CD14-positive monocyte (primary cell): ENCODE data around the gene FLII. TPM values are rescaled to one million over a fixed set of nuclear protein-coding genes. Genes with fewer than 3 reads are reported as not detected.

Experiments used
- DNase-seq, 3 donors: peaks; one replicate each; pipeline ENCODE4 v3.0.0-alpha.2; 2011 to 2022
- H2AFZ ChIP-seq: 2 replicates; pipeline ENCODE4 v1.6.0; 2012; ENCODE audit warnings: mild to moderate bottlenecking, low read depth, low read length, inconsistent platforms; ENCODE audit not compliant: insufficient read depth, poor library complexity, severe bottlenecking
- H3K27ac ChIP-seq, 2 donors: 1 replicate in 1 of 2; 2 replicates in 1 of 2; pipeline ENCODE4 v1.5.1; 2012 to 2013; ENCODE audit warnings: low read length in 2 of 2, control low read depth in 1 of 2, inconsistent platforms in 1 of 2, low read depth in 1 of 2, mild to moderate bottlenecking in 1 of 2
- H3K27me3 ChIP-seq, 2 donors: one replicate each; pipeline versions ENCODE4 v1.6.0 to v1.6.1; 2011 to 2013; ENCODE audit warnings: low read length in 2 of 2; ENCODE audit not compliant: control insufficient read depth in 2 of 2, insufficient read depth in 2 of 2
- H3K36me3 ChIP-seq, 2 donors: replicated peaks in 1 of 2; 1 replicate in 1 of 2; 2 replicates in 1 of 2; pipeline versions ENCODE4 v1.5.1 to v1.6.1; 2012 to 2013; ENCODE audit warnings: low read length in 2 of 2, control low read depth in 1 of 2, inconsistent platforms in 1 of 2, mild to moderate bottlenecking in 1 of 2; ENCODE audit not compliant: insufficient read depth in 2 of 2, control insufficient read depth in 1 of 2
- H3K4me1 ChIP-seq, 2 donors: 1 replicate in 1 of 2; 2 replicates in 1 of 2; pipeline versions ENCODE4 v1.5.1 to v1.6.1; 2012 to 2013; ENCODE audit warnings: low read length in 2 of 2, control low read depth in 1 of 2, inconsistent platforms in 1 of 2, mild to moderate bottlenecking in 1 of 2, moderate library complexity in 1 of 2; ENCODE audit not compliant: insufficient read depth in 2 of 2, control insufficient read depth in 1 of 2
- H3K4me2 ChIP-seq: replicated peaks from 2 replicates; pipeline ENCODE3; 2012; ENCODE audit warnings: low read length, moderate library complexity, mild to moderate bottlenecking; ENCODE audit not compliant: poor library complexity, severe bottlenecking; ENCODE audit errors: extremely low read depth
- H3K4me3 ChIP-seq, 3 experiments: fragments of 200-600 bp in 1 of 3; sonication (generic) in 1 of 3; replicated peaks in 1 of 3; 1 replicate in 2 of 3; 2 replicates in 1 of 3; pipeline ENCODE4 v1.5.1; 2011 to 2013; ENCODE audit warnings: low read length in 3 of 3, mild to moderate bottlenecking in 3 of 3, control low read depth in 2 of 3, low read depth in 2 of 3, inconsistent platforms in 1 of 3, moderate library complexity in 1 of 3
- H3K79me2 ChIP-seq: 2 replicates; pipeline ENCODE4 v1.6.0; 2012; ENCODE audit warnings: mild to moderate bottlenecking, control low read depth, inconsistent platforms, low read length, moderate library complexity; ENCODE audit not compliant: insufficient read depth
- H3K9ac ChIP-seq: 2 replicates; pipeline ENCODE4 v1.6.0; 2017; ENCODE audit warnings: low read length, mild to moderate bottlenecking; ENCODE audit not compliant: insufficient read depth, poor library complexity, severe bottlenecking
- H3K9me3 ChIP-seq, 2 donors: replicated peaks in 1 of 2; 1 replicate in 1 of 2; 2 replicates in 1 of 2; pipeline versions ENCODE4 v1.5.1 to v1.6.1; 2012 to 2013; ENCODE audit warnings: low read length in 2 of 2, control low read depth in 1 of 2; ENCODE audit not compliant: control insufficient read depth in 1 of 2, insufficient read depth in 1 of 2
- H4K20me1 ChIP-seq: 2 replicates; pipeline ENCODE4 v1.6.0; 2012; ENCODE audit warnings: mild to moderate bottlenecking, low read length, control low read depth, moderate library complexity; ENCODE audit not compliant: insufficient read depth
- H3K27ac Mint-ChIP-seq, 7 donors: one replicate each; pipeline ENCODE4 v1.8.0; 2020; ENCODE audit warnings: mild to moderate bottlenecking in 7 of 7, mixed read lengths in 7 of 7, moderate library complexity in 6 of 7, inconsistent platforms in 2 of 7
- H3K27me3 Mint-ChIP-seq, 3 donors: one replicate each; pipeline ENCODE4 v1.8.0; 2021 to 2022; ENCODE audit warnings: low read depth in 3 of 3, mild to moderate bottlenecking in 3 of 3, mixed read lengths in 3 of 3, moderate library complexity in 3 of 3, inconsistent platforms in 1 of 3
- H3K36me3 Mint-ChIP-seq, 2 donors: one replicate each; pipeline ENCODE4 v1.8.0; 2020; ENCODE audit warnings: mixed read lengths in 2 of 2, inconsistent platforms in 1 of 2, mild to moderate bottlenecking in 1 of 2
- H3K4me1 Mint-ChIP-seq: one replicate; pipeline ENCODE4 v1.8.0; 2020; ENCODE audit warnings: mild to moderate bottlenecking, mixed read lengths
- H3K4me3 Mint-ChIP-seq, 2 donors: one replicate each; pipeline ENCODE4 v1.8.0; 2020; ENCODE audit warnings: mild to moderate bottlenecking in 2 of 2, mixed read lengths in 2 of 2, moderate library complexity in 1 of 2
- H3K9me3 Mint-ChIP-seq, 7 donors: one replicate each; pipeline ENCODE4 v1.8.0; 2020 to 2022; ENCODE audit warnings: mixed read lengths in 7 of 7, mild to moderate bottlenecking in 6 of 7, moderate library complexity in 6 of 7, inconsistent platforms in 2 of 7
- CTCF ChIP-seq: fragments of 200-600 bp; IDR thresholded peaks from one replicate; pipeline ENCODE4 v1.8.0; 2022; ENCODE audit warnings: antibody characterized with exemption, mild to moderate bottlenecking
- WGBS: methylation state at CpG from one replicate; pipeline ENCODE4 v1.1.5; 2013; ENCODE audit warnings: missing lambda C conversion rate; ENCODE audit not compliant: insufficient coverage; 5-methylcytosine and 5-hydroxymethylcytosine counted together
- intact Hi-C, 2 donors: fragments of 100-400 bp; cut with micrococcal nuclease; formaldehyde crosslinking; loops; one replicate each; pipeline versions ENCODE4 v1.15.0 to v1.15.1; 2023
- polyA plus RNA-seq, 3 donors: library from polyadenylated mRNA; depleted of rRNA in 1 of 3; unstranded in 2 of 3; stranded (reverse) in 1 of 3; fragments of 300-500 nt in 2 of 3; fragments of >200 nt in 1 of 3; fragmentation: Illumina TruSeq in 2 of 3; gene quantifications; 1 replicate in 2 of 3; 2 replicates in 1 of 3; pipeline ENCODE4 v1.2.3, GENCODE V29; 2012 to 2021

The FLII gene
- polyA plus RNA-seq, 3 donors, result 145 to 724 (median 227) TPM

GRCh38 chr17:18262111-18262510 is 3.6 kb upstream of the FLII start:
- Histone ChIP-seq H3K27ac (no peak overlapping the region), H3K79me2 (peaks cover 23% of the 10 kb centered on the region), H3K9ac (no peak overlapping the region), H3K9me3 (no peaks in the 10 kb centered on the region), H2AFZ (no peak overlapping the region), H3K27me3 (no peaks in the 10 kb centered on the region), H3K36me3 (peaks cover 12 to 26% of the 10 kb centered on the region in 2 donors), H3K4me1 (peaks cover 35 to 46% of the 10 kb centered on the region in 2 donors), H4K20me1 (peaks cover 11% of the 10 kb centered on the region), H3K4me2 (no peak overlapping the region), H3K4me3 (no peak overlapping the region)
- WGBS, result 93% methylated on average over 2 of the region's 2 CpGs
- Mint-ChIP-seq H3K4me1 (peaks cover 35% of the 10 kb centered on the region), H3K4me3 (no peak overlapping the region), H3K9me3 (no peaks in the 10 kb centered on the region), H3K27me3 (peaks cover 0 to 2% (median 1%) of the 10 kb centered on the region in 3 donors), H3K27ac (peak overlapping the region in 1 of 7 donors; percentile 77), H3K36me3 (peaks cover 8 to 21% of the 10 kb centered on the region in 2 donors)
- TF ChIP-seq CTCF, result no peak
- DNase-seq, result no peak
- intact Hi-C loops, result no loop called here

GRCh38 chr17:18261659-18262058 is 3.1 kb upstream of the FLII start:
- H3K27ac Mint-ChIP-seq, result peak overlapping the region in 1 of 7 donors; percentile 77
- Histone ChIP-seq H3K27me3 (no peaks in the 10 kb centered on the region), H3K79me2 (peaks cover 27% of the 10 kb centered on the region), H4K20me1 (peaks cover 16% of the 10 kb centered on the region), H3K36me3 (peaks cover 12 to 28% of the 10 kb centered on the region in 2 donors), H3K27ac (no peak overlapping the region), H3K4me2 (peak overlapping the region; percentile 91), H2AFZ (no peak overlapping the region), H3K9ac (no peak overlapping the region), H3K4me3 (peak overlapping the region in 1 of 3 experiments; percentile 90), H3K9me3 (no peaks in the 10 kb centered on the region), H3K4me1 (peaks cover 39 to 51% of the 10 kb centered on the region in 2 donors)
- 100% methylated on average over 3 of the region's 3 CpGs for WGBS
- peaks cover 8 to 24% of the 10 kb centered on the region in 2 donors for H3K36me3 Mint-ChIP-seq
- intact Hi-C loops, result loop anchor here (2.0 kb wide), 1 partner anchor 53 kb away; the partner anchor contains the start of genes SMCR8 (in 2 of the 2) and TOP3A (in 2 of the 2)
- peak overlapping the region; percentile 83 to 84 for H3K4me3 Mint-ChIP-seq
- no peak for TF ChIP-seq CTCF
- H3K4me1 Mint-ChIP-seq, result peaks cover 38% of the 10 kb centered on the region
- peaks cover 0 to 2% (median 1%) of the 10 kb centered on the region in 3 donors for H3K27me3 Mint-ChIP-seq
- H3K9me3 Mint-ChIP-seq, result no peaks in the 10 kb centered on the region
- DNase-seq, result no peak
